ENCODE results near the gene KLHL35.

The KLHL35 gene

GRCh38 chr11:75468534-75469340 is 35.7 kb upstream of the KLHL35 start:
- DNase-seq = no peak

GRCh38 chr11:75467881-75468280 is 34.9 kb upstream of the KLHL35 start:
- DNase-seq = no peak

- DNase-seq = no peak
Measured at GRCh38 chr11:75467311-75467710, 34.3 kb upstream of the KLHL35 start.

GRCh38 chr11:75465701-75466531 is 32.9 kb upstream of the KLHL35 start:
- DNase-seq = no peak

- DNase-seq = no peak
Measured at GRCh38 chr11:75463106-75463774, 30.2 kb upstream of the KLHL35 start.

- no peak for DNase-seq
Measured at GRCh38 chr11:75462117-75462653, 29.2 kb upstream of the KLHL35 start.

GRCh38 chr11:75461151-75461550 is 28.1 kb upstream of the KLHL35 start:
- no peak for DNase-seq

GRCh38 chr11:75456596-75457183 is 23.7 kb upstream of the KLHL35 start:
- no peak for DNase-seq

GRCh38 chr11:75454987-75455386 is 22.0 kb upstream of the KLHL35 start:
- DNase-seq = no peak

GRCh38 chr11:75453916-75454655 is 21.1 kb upstream of the KLHL35 start:
- DNase-seq = no peak

GRCh38 chr11:75450826-75451821 is 18.1 kb upstream of the KLHL35 start:
- DNase-seq = no peak

- DNase-seq = no peak
Measured at GRCh38 chr11:75450236-75450635, 17.2 kb upstream of the KLHL35 start.

- no peak for DNase-seq
Measured at GRCh38 chr11:75449776-75450175, 16.8 kb upstream of the KLHL35 start.

GRCh38 chr11:75449271-75449670 is 16.3 kb upstream of the KLHL35 start:
- no peak for DNase-seq

- DNase-seq = no peak
Measured at GRCh38 chr11:75447415-75447814, 14.4 kb upstream of the KLHL35 start.

GRCh38 chr11:75445315-75445953 is 12.4 kb upstream of the KLHL35 start:
- no peak for DNase-seq

- DNase-seq = no peak
Measured at GRCh38 chr11:75443043-75443442, 10.0 kb upstream of the KLHL35 start.

- DNase-seq = no peak
Measured at GRCh38 chr11:75442161-75442885, 9.3 kb upstream of the KLHL35 start.

GRCh38 chr11:75441804-75442132 is 8.8 kb upstream of the KLHL35 start:
- DNase-seq = no peak

Data from NCI-H510A (cell line).